ENCODE results near the gene ZBTB20.

Gene ZBTB20

GRCh38 chr3:114900908-114901307, 246.2 kb downstream of the ZBTB20 start:
- no peak for DNase-seq

GRCh38 chr3:114899186-114899931, 247.7 kb downstream of the ZBTB20 start:
- peak; percentile 98 for DNase-seq

GRCh38 chr3:114896978-114897377, 250.1 kb downstream of the ZBTB20 start:
- no peak for DNase-seq

- DNase-seq: no peak
Observed at GRCh38 chr3:114893361-114893760, 253.7 kb downstream of the ZBTB20 start.

GRCh38 chr3:114892880-114893279, 254.2 kb downstream of the ZBTB20 start:
- peak; percentile 15 for DNase-seq

- DNase-seq: peak; percentile 58
Observed at GRCh38 chr3:114892131-114892879, 254.8 kb downstream of the ZBTB20 start.

- DNase-seq: no peak
Observed at GRCh38 chr3:114887806-114888205, 259.3 kb downstream of the ZBTB20 start.

- DNase-seq: no peak
Observed at GRCh38 chr3:114886905-114887304, 260.2 kb downstream of the ZBTB20 start.

GRCh38 chr3:114884213-114884923, 262.7 kb downstream of the ZBTB20 start:
- DNase-seq: no peak

- DNase-seq: peak; percentile 85
Observed at GRCh38 chr3:114880078-114880477, 267.0 kb downstream of the ZBTB20 start.

- peak; percentile 85 for DNase-seq
Observed at GRCh38 chr3:114879059-114880031, 267.7 kb downstream of the ZBTB20 start.

- DNase-seq: no peak
Observed at GRCh38 chr3:114878114-114878839, 268.8 kb downstream of the ZBTB20 start.

- DNase-seq: no peak
Observed at GRCh38 chr3:114877378-114878113, 269.5 kb downstream of the ZBTB20 start.

GRCh38 chr3:114874522-114874971, 272.5 kb downstream of the ZBTB20 start:
- no peak for DNase-seq

- no peak for DNase-seq
Observed at GRCh38 chr3:114873591-114873990, 273.5 kb downstream of the ZBTB20 start.

GRCh38 chr3:114872588-114872987, 274.5 kb downstream of the ZBTB20 start:
- DNase-seq: no peak

- no peak for DNase-seq
Observed at GRCh38 chr3:114872050-114872449, 275.0 kb downstream of the ZBTB20 start.

GRCh38 chr3:114867835-114868503, 279.1 kb downstream of the ZBTB20 start:
- DNase-seq: no peak

GRCh38 chr3:114867359-114867758, 279.7 kb downstream of the ZBTB20 start:
- DNase-seq: no peak

GRCh38 chr3:114866430-114866829, 280.7 kb downstream of the ZBTB20 start:
- DNase-seq: no peak

Data from SHP77 treated with DMSO at 0.1 percent for 48 hours (cell line).